Measurements from ENCODE around the gene ROS1.
"Not testable (repeated sequence)": the region's sequence is repeated elsewhere in the genome, so short reads cannot be mapped to it uniquely, and the experiment has no call there.

The ROS1 gene

GRCh38 chr6:117425431-117426153 is at the start of gene ROS1:
Gene ROS1 (minus strand): TSS chr6:117425942. CDS start chr6:117425656, 286 bp downstream.
- DNase-seq: no peak

DNA sequence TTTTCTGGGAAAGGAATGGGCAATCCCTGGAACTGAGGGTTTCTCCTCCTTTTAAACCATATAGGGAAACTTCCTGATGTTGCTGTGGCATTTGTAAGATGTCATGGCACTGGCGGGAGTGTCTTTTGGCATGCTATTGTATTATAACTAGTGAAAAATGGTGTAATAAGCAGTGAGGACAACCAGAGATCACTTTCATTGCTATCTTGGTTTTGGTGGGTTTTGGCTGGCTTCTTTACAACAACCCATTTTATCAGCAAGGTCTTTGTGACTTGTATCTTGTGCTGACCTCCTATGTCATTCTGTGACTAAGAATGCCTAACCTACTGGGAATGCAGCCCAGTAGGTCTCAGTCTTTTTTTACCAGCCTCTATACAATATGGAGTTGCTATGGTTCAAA is 47.7 kb upstream of the ROS1 start:
- no peak for DNase-seq

DNA sequence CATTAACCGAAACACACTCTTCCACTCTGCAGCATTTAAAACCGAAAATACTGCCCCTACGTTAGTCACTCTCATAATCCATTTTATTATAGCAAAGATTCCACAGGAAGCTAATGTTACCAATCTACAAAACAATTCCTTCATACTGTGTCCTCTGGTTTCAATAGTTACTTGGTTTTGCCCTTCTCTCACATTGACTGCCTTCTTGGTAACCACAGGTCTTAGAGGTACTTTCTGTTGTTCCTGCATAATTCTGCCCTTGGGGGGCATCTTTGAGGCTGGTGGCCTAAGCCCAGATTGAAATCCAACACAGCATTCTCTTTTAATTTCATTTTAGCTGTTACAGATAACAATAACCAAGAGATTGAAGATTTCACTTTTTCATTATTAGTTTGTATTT is 46.9 kb upstream of the ROS1 start:
- DNase-seq: no peak

- no peak for DNase-seq
Observed at GRCh38 chr6:117469791-117470190, 44.0 kb upstream of the ROS1 start.

- no peak for DNase-seq
Observed at GRCh38 chr6:117469356-117469755, 43.6 kb upstream of the ROS1 start.

DNA sequence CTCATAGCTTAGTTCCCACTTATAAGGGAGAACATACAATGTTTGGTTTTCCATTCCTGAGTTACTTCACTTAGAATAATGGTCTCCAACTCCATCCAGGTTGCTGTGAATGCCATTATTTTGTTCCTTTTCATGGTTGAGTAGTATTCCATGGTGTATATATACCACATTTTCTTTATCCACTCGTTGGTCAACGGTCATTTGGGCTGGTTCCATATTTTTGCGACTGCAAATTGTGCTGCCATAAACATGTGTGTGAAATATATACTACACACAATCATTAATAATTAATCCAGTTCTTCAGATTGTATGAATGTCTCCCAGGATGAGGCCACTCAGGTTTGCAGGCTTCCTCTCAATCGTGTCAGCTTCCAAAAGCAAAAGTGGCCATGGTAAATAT is 42.8 kb upstream of the ROS1 start:
- DNase-seq: not testable (repeated sequence)

- DNase-seq: no peak
Observed at GRCh38 chr6:117467876-117468275, 42.1 kb upstream of the ROS1 start.

DNA sequence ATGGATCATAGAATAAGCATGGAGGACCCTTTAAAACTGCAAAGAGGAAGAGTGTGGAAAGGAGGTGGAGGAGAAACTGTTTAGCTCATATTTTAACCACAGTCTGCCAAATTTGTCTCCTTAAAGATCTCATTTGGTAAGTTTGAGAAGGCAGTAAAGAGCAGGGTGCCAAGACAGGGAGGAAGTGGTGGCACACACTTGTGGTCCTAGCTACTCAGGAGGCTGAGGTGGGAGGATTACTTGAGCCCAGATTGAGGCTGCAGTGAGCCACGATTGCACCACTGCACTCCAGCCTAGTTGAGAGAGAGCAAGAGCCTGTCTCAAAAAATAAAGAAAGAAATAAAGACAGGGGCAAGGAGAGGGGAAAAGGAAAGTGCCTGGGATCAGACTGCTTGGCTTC is 39.9 kb upstream of the ROS1 start:
- DNase-seq: no peak

- no peak for DNase-seq
Observed at GRCh38 chr6:117464700-117465099, 39.0 kb upstream of the ROS1 start.

DNA sequence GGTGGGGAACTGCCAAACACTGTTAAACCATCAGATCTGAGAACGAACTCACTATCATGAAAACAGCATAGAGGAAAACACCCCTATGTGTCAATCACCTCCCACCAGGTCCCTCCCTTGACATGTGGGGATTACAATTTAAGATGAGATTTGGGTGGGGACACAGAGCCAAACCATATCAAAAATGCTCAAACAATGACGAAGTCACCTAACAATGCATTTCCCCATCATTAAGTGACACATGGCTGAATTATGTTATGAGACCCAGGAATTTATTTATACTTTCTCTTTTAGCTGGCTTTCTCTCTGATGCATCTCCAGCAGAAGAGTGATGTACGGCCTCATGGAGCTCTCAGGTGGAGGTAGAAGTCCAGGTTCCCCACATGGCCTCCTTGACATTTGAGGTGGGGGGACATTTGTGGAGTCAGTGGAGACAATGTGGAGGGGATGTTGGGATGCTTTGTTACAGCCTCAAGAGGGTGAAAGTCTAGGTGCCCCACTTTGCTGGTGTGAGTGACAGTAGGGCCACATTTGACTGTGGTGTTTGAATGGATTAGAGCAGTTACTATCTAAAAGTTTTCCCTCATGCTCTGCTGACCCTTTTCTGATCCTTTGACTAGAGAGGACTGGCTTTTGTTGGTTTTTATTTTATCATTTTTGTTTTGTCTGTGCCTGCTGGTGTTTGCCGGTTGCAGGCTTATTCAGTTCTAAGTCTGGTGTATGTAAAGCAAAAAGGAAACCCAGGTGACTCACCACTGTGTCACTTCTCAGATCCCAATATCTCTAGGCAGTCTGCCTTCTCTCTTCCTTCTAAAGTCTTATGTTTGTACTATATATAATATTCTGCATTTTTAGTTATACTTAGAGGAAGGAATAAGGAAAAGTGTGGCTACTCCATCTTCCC is 38.3 kb upstream of the ROS1 start:
- DNase-seq: no peak

DNA sequence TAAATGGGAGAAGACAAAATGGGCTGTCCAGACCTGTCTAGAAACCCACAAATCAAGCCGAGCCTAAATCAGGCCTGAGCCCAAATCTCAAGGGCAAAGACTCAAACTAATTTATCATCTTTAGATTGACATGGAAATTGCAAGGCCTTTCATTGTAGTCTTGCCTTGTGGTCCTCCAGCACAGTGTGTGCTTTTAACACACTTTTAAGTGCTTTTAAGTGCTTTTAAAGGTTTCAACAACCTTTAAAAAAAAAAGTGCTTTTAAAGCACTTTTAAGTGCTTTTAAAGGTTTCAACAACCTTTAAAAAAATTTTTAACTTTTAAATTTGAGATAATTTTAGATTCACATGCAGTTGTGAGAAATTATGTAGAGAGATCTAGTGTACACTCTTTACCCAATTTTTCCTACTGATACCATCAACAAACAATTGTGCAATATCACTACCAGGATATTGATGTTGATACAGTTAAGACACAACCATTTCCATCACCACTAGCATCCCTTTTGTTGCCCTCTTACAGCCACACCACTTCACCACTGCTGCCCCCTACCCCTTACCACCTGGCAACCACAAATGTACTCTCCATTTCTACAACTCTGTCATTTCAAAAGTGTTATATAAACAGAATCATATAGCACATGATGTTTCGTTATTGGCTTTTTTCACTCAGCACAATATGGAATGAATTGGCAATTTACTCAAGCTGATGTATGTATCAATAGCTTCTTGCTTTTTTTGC is 33.6 kb upstream of the ROS1 start:
- no peak for DNase-seq

- DNase-seq: no peak
Observed at GRCh38 chr6:117456998-117457397, 31.3 kb upstream of the ROS1 start.

DNA sequence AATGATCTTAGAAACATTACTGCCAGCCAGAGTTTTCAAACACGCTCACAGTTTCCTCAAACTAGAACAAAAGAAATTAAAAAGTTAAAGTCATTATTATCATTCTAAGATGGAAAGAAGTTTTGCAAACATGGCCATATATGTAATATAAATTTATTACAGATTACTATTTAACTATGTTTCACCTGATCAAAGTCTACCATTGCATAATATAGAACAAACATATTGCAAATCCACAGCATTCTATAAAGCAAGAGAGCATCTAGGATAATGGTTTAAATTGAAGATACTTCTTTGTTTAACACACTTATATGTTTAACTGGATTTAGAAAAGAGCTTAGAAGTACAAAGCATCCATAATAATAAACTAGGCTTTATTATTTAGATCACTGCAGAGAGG is 30.5 kb upstream of the ROS1 start:
- no peak for DNase-seq

- DNase-seq: no peak
Observed at GRCh38 chr6:117451671-117452070, 25.9 kb upstream of the ROS1 start.

GRCh38 chr6:117449549-117450439 is 24.1 kb upstream of the ROS1 start:
- peak in 1 of 2 donors; percentile 43 for DNase-seq

GRCh38 chr6:117448732-117449485 is 23.2 kb upstream of the ROS1 start:
- DNase-seq: no peak

GRCh38 chr6:117448011-117448410 is 22.3 kb upstream of the ROS1 start:
- DNase-seq: no peak

- DNase-seq: no peak
Observed at GRCh38 chr6:117446861-117447260, 21.1 kb upstream of the ROS1 start.

GRCh38 chr6:117444600-117444999 is 18.9 kb upstream of the ROS1 start:
- no peak for DNase-seq

GRCh38 chr6:117442313-117442712 is 16.6 kb upstream of the ROS1 start:
- DNase-seq: not testable (repeated sequence)

DNA sequence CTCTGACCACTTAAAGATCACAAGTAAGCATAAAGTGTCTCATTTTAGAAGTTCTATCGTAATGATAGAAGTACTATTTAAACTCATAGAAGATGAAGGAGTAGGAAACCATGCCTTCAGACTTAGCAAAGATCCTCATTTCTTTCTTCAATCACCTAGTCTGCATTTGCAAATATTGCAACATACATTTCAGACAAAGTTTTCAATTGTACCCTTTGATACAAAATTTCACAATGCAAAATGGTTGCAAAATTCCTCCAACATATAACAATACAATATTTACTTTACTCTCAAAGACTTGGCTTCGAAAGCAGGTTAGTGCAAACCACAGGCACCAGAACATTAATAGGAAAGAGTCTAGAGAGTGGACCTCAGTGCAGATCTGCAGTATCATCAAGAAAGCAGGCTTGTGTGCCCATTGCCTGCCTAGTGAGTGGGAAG is 16.1 kb upstream of the ROS1 start:
- DNase-seq: no peak

All from bone marrow (tissue), 2 donors.